ENCODE results near the gene SORCS3. TPM values are rescaled to one million over a fixed set of nuclear protein-coding genes. Genes with fewer than 3 reads are reported as not detected.

SORCS3 gene
- total RNA-seq, 3 donors from 2014 or later, result 0.60 TPM; not detected in 2

DNA sequence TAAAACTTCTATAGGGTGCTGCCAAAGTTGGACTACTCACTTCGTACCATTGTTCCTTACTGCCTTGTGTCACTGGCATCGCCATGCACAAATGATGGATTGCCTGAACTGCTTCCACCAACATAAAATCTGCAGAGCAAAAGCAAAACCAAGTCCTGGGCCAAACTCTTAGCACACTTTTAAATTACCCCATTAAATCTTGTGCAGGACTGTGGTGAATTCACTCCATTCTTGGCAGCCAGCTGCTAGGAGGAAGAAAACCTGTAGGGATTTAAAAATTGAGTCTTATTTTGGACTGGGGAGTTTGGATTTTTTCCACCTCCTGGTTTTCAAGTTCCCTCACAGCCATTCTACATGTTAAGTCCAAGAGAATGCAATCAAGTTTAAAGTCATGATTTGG is 646.9 kb downstream of the SORCS3 start:
- ATAC-seq, result no peak
- no peak for DNase-seq
- TF ChIP-seq, protein P1, sequence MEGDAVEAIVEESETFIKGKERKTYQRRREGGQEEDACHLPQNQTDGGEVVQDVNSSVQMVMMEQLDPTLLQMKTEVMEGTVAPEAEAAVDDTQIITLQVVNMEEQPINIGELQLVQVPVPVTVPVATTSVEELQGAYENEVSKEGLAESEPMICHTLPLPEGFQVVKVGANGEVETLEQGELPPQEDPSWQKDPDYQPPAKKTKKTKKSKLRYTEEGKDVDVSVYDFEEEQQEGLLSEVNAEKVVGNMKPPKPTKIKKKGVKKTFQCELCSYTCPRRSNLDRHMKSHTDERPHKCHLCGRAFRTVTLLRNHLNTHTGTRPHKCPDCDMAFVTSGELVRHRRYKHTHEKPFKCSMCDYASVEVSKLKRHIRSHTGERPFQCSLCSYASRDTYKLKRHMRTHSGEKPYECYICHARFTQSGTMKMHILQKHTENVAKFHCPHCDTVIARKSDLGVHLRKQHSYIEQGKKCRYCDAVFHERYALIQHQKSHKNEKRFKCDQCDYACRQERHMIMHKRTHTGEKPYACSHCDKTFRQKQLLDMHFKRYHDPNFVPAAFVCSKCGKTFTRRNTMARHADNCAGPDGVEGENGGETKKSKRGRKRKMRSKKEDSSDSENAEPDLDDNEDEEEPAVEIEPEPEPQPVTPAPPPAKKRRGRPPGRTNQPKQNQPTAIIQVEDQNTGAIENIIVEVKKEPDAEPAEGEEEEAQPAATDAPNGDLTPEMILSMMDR (IDR thresholded peaks at IDR 0.05), result no peak
- Histone ChIP-seq H3K4me1 (ENCODE audit: low read depth) (no peaks in the 10 kb centered on the region), H3K9me3 (no peaks in the 10 kb centered on the region), H3K4me3 (no peak overlapping the region), H3K36me3 (ENCODE audit: low read depth) (no peaks in the 10 kb centered on the region)
- intact Hi-C loops (cut with DNase I, micrococcal nuclease), result no loop called here

DNA sequence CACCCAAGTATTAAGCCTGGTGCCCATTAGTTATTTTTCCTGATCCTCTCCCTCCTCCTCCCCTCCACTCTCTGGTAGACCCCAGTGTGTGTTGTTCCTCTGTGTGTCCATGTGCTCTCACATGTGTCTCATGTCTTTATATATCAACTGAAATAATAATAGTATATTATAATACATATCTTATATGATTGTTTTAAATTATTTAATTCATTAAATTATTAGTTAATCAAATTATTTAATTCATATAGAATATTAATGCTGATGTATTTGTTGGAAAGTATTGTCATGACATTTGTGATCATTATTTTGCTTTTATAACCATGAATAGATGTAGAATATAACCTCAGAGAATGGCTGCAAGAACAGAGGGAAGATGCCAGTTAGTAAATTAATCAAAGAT is 647.5 kb downstream of the SORCS3 start:
- TF ChIP-seq, protein P1 (IDR thresholded peaks at IDR 0.05), result no peak
- H3K4me1 ChIP-seq (ENCODE audit: low read depth), result no peaks in the 10 kb centered on the region
- no peaks in the 10 kb centered on the region for H3K36me3 ChIP-seq (ENCODE audit: low read depth)
- intact Hi-C loops (cut with DNase I, micrococcal nuclease), result no loop called here
- H3K4me3 ChIP-seq, result no peak overlapping the region
- ATAC-seq, result no peak
- H3K9me3 ChIP-seq, result no peaks in the 10 kb centered on the region
- DNase-seq, result no peak

DNA sequence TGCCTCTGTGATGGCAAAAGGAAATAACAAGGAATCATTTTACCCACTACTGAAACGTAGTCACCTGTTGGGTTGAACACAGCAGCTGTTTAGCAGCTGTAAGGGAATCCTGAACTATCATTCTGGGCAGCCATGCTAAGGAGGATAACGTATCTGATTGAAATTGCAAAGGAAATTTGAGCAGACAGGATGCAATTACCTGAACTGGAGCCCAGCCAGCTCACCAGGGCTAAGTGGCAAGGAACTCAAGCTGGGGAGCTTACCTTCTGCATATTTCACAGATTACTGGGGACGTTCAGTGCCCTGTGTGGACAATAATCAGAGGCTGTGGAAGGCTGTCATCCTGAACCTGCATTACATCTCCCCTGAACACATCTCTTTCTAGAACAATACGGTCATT is 650.5 kb downstream of the SORCS3 start:
- ATAC-seq, result no peak
- intact Hi-C loops (cut with DNase I, micrococcal nuclease), result no loop called here
- Histone ChIP-seq H3K36me3 (ENCODE audit: low read depth) (no peaks in the 10 kb centered on the region), H3K4me3 (no peak overlapping the region), H3K9me3 (no peaks in the 10 kb centered on the region), H3K4me1 (ENCODE audit: low read depth) (no peaks in the 10 kb centered on the region)
- no peak for DNase-seq
- TF ChIP-seq, protein P1 (IDR thresholded peaks at IDR 0.05), result no peak

DNA sequence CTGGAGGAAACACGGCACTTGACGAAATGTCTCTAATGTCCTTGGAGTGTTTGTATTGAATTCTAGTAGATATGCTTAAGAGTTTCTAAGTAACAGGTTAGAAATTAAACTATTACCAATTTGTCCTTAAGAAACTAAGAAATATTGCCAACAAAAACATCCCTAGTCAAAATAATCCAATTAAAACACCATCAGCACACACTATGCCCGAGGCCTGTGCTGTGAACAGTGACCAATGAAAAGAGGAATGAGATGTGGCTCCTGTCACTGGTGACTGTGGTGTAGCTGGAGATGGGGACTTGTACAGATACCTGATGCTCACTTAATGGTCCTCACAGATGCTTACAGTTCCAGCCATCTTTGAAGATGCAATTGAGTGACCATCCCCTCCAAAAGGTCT is 651.1 kb downstream of the SORCS3 start:
- TF ChIP-seq, protein P1 (IDR thresholded peaks at IDR 0.05), result no peak
- H3K9me3 ChIP-seq, result no peaks in the 10 kb centered on the region
- intact Hi-C loops (cut with DNase I, micrococcal nuclease), result no loop called here
- no peak for ATAC-seq
- no peaks in the 10 kb centered on the region for H3K4me1 ChIP-seq (ENCODE audit: low read depth)
- DNase-seq, result no peak
- H3K36me3 ChIP-seq (ENCODE audit: low read depth), result no peaks in the 10 kb centered on the region
- no peak overlapping the region for H3K4me3 ChIP-seq
